ENCODE data around the gene BRINP2. TPM values are rescaled to one million over a fixed set of nuclear protein-coding genes. Genes with fewer than 3 reads are reported as not detected.

Gene BRINP2
- total and polyA plus RNA-seq, 4 donors = 0.05 to 0.75 (median 0.36) TPM

DNA sequence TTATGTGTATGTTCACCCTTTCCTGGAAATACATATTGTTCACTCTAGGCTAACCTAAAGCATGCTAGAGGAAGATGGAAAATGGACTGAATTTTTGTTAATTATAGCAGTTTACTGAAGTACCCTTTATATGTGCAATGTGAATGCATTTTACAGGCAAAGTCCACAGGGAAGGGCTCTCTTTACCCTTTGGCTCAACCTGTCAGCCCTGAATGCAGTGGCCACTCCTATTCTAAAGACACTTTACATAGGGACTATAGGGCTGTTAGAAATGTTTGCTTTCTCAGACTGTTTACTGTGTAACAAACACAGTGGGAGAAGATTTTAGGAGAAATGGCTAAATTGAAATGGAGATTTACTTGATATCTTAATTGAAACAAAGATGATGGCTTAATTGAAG lies 78.5 kb downstream of the BRINP2 start:
- no peaks in the 10 kb centered on the region for H3K27me3 ChIP-seq (ENCODE audit: control insufficient read depth in 4 of 4, insufficient read depth in 4 of 4, low read length in 3 of 4)
- TF ChIP-seq FOXA2 (IDR thresholded peaks at IDR 0.05) (no peak), SP1 (IDR thresholded peaks at IDR 0.05) (no peak), FOXA1 (IDR thresholded peaks at IDR 0.05) (no peak), HNF4A (conservative IDR thresholded peaks at IDR 0.05) (no peak), GABPA (IDR thresholded peaks at IDR 0.05 in 1 of 2, conservative IDR thresholded peaks at IDR 0.05 in 1 of 2) (no peak), YY1 (IDR thresholded peaks at IDR 0.05) (no peak), RAD21 (IDR thresholded peaks at IDR 0.05) (no peak)
- TF ChIP-seq, protein P1, sequence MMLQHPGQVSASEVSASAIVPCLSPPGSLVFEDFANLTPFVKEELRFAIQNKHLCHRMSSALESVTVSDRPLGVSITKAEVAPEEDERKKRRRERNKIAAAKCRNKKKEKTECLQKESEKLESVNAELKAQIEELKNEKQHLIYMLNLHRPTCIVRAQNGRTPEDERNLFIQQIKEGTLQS (IDR thresholded peaks at IDR 0.05) = no peak
- TF ChIP-seq, protein P2, sequence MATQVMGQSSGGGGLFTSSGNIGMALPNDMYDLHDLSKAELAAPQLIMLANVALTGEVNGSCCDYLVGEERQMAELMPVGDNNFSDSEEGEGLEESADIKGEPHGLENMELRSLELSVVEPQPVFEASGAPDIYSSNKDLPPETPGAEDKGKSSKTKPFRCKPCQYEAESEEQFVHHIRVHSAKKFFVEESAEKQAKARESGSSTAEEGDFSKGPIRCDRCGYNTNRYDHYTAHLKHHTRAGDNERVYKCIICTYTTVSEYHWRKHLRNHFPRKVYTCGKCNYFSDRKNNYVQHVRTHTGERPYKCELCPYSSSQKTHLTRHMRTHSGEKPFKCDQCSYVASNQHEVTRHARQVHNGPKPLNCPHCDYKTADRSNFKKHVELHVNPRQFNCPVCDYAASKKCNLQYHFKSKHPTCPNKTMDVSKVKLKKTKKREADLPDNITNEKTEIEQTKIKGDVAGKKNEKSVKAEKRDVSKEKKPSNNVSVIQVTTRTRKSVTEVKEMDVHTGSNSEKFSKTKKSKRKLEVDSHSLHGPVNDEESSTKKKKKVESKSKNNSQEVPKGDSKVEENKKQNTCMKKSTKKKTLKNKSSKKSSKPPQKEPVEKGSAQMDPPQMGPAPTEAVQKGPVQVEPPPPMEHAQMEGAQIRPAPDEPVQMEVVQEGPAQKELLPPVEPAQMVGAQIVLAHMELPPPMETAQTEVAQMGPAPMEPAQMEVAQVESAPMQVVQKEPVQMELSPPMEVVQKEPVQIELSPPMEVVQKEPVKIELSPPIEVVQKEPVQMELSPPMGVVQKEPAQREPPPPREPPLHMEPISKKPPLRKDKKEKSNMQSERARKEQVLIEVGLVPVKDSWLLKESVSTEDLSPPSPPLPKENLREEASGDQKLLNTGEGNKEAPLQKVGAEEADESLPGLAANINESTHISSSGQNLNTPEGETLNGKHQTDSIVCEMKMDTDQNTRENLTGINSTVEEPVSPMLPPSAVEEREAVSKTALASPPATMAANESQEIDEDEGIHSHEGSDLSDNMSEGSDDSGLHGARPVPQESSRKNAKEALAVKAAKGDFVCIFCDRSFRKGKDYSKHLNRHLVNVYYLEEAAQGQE (IDR thresholded peaks at IDR 0.05) = no peak
- TF ChIP-seq, protein P3, sequence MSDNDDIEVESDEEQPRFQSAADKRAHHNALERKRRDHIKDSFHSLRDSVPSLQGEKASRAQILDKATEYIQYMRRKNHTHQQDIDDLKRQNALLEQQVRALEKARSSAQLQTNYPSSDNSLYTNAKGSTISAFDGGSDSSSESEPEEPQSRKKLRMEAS (IDR thresholded peaks at IDR 0.05) = no peak
- H3K4me1 ChIP-seq (ENCODE audit: control insufficient read depth in 4 of 4, insufficient read depth in 4 of 4, low read length in 3 of 4) = no peaks in the 10 kb centered on the region
- no peak overlapping the region for H3K27ac ChIP-seq (ENCODE audit: low read depth in 1 of 2, low read length in 2 of 2)
- H3K9ac ChIP-seq (ENCODE audit: low read depth in 1 of 2, low read length in 2 of 2) = no peak overlapping the region
- H3K36me3 ChIP-seq (ENCODE audit: control insufficient read depth in 4 of 4, insufficient read depth in 3 of 4, low read depth in 1 of 4, low read length in 3 of 4) = no peaks in the 10 kb centered on the region
- no peaks in the 10 kb centered on the region for H3K9me3 ChIP-seq (ENCODE audit: control insufficient read depth in 4 of 4, low read length in 3 of 4)
- no peak for DNase-seq (ENCODE audit: low spot score)
- no peak overlapping the region for H3K4me3 ChIP-seq (ENCODE audit: low read depth in 1 of 3, low read length in 3 of 3)

DNA sequence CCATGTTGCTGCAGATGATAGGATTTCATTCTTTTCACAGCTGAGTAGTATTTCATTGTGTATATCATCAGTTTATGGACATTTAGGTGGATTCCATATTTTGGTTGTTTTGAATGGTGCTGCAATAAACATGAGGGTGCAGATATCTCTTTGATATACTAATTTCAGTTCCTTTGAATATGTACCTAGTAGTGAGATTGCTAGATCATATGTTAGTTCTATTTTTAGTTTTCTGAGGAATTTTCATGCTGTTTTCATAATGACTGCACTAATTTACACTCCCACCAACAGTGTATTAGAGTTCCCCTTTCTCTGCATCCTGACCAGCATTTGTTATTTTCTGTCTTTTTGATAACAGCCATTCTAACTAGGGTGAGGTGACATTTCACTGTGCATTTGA lies 82.1 kb downstream of the BRINP2 start:
- no peak for TF ChIP-seq YY1 (IDR thresholded peaks at IDR 0.05)
- no peak for TF ChIP-seq HNF4G (IDR thresholded peaks at IDR 0.05)
- TF ChIP-seq, protein P1 (IDR thresholded peaks at IDR 0.05) = no peak
- TF ChIP-seq, protein P2 (IDR thresholded peaks at IDR 0.05) = no peak
- TF ChIP-seq FOXA1 (IDR thresholded peaks at IDR 0.05) = no peak
- no peak for TF ChIP-seq FOXA2 (IDR thresholded peaks at IDR 0.05)
- no peak for TF ChIP-seq NR2F2 (IDR thresholded peaks at IDR 0.05)
- TF ChIP-seq JUND (IDR thresholded peaks at IDR 0.05) = no peak
- TF ChIP-seq, protein P4, sequence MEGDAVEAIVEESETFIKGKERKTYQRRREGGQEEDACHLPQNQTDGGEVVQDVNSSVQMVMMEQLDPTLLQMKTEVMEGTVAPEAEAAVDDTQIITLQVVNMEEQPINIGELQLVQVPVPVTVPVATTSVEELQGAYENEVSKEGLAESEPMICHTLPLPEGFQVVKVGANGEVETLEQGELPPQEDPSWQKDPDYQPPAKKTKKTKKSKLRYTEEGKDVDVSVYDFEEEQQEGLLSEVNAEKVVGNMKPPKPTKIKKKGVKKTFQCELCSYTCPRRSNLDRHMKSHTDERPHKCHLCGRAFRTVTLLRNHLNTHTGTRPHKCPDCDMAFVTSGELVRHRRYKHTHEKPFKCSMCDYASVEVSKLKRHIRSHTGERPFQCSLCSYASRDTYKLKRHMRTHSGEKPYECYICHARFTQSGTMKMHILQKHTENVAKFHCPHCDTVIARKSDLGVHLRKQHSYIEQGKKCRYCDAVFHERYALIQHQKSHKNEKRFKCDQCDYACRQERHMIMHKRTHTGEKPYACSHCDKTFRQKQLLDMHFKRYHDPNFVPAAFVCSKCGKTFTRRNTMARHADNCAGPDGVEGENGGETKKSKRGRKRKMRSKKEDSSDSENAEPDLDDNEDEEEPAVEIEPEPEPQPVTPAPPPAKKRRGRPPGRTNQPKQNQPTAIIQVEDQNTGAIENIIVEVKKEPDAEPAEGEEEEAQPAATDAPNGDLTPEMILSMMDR (IDR thresholded peaks at IDR 0.05; ENCODE audit: low read depth, low read length, missing input control) = no peak
- TF ChIP-seq, protein P5, sequence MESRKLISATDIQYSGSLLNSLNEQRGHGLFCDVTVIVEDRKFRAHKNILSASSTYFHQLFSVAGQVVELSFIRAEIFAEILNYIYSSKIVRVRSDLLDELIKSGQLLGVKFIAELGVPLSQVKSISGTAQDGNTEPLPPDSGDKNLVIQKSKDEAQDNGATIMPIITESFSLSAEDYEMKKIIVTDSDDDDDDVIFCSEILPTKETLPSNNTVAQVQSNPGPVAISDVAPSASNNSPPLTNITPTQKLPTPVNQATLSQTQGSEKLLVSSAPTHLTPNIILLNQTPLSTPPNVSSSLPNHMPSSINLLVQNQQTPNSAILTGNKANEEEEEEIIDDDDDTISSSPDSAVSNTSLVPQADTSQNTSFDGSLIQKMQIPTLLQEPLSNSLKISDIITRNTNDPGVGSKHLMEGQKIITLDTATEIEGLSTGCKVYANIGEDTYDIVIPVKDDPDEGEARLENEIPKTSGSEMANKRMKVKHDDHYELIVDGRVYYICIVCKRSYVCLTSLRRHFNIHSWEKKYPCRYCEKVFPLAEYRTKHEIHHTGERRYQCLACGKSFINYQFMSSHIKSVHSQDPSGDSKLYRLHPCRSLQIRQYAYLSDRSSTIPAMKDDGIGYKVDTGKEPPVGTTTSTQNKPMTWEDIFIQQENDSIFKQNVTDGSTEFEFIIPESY (IDR thresholded peaks at IDR 0.05) = no peak
- TF ChIP-seq TAF1 (conservative IDR thresholded peaks at IDR 0.05) = no peak
- no peak for TF ChIP-seq RAD21 (IDR thresholded peaks at IDR 0.05)
- TF ChIP-seq RXRA (IDR thresholded peaks at IDR 0.05) = no peak
- TF ChIP-seq HNF4A (conservative IDR thresholded peaks at IDR 0.05) = no peak
- TF ChIP-seq EGR1 (IDR thresholded peaks at IDR 0.05; ENCODE audit: low read depth in 2 of 2) = no peak
- TF ChIP-seq SP1 (IDR thresholded peaks at IDR 0.05) = no peak
- TF ChIP-seq GABPA (IDR thresholded peaks at IDR 0.05 in 1 of 2, conservative IDR thresholded peaks at IDR 0.05 in 1 of 2) = no peak
- H3K9me3 ChIP-seq (ENCODE audit: control insufficient read depth in 4 of 4, low read length in 3 of 4) = no peaks in the 10 kb centered on the region
- no peak overlapping the region for H3K4me3 ChIP-seq (ENCODE audit: low read depth in 1 of 3, low read length in 3 of 3)
- H3K36me3 ChIP-seq (ENCODE audit: control insufficient read depth in 4 of 4, insufficient read depth in 3 of 4, low read depth in 1 of 4, low read length in 3 of 4) = no peaks in the 10 kb centered on the region
- H3K9ac ChIP-seq (ENCODE audit: low read depth in 1 of 2, low read length in 2 of 2) = no peak overlapping the region
- no peak for DNase-seq (ENCODE audit: low spot score)
- H3K27ac ChIP-seq (ENCODE audit: low read depth in 1 of 2, low read length in 2 of 2) = no peak overlapping the region
- H3K27me3 ChIP-seq (ENCODE audit: control insufficient read depth in 4 of 4, insufficient read depth in 4 of 4, low read length in 3 of 4) = no peaks in the 10 kb centered on the region
- no peaks in the 10 kb centered on the region for H3K4me1 ChIP-seq (ENCODE audit: control insufficient read depth in 4 of 4, insufficient read depth in 4 of 4, low read length in 3 of 4)
